Astrocyte (in vitro differentiated cells and primary cell): ENCODE results near the gene TCF19.

Source experiments
- CTCF ChIP-seq: IDR thresholded peaks from 2 replicates; pipeline ENCODE4 v1.5.1; 2011; ENCODE audit warnings: low read depth, mild to moderate bottlenecking, inconsistent platforms, low read length, moderate library complexity; ENCODE audit not compliant: insufficient read depth
- EZH2 ChIP-seq: IDR thresholded peaks from 2 replicates; pipeline ENCODE4 v1.6.1; 2012; ENCODE audit warnings: mild to moderate bottlenecking, low read length, inconsistent platforms; ENCODE audit not compliant: insufficient read depth

- TF ChIP-seq CTCF (no peak), EZH2 (no peak)
Observed at GRCh38 chr6:31112478-31112877, 45.9 kb upstream of the TCF19 start, which contains the start of gene C6orf15.
